GM04504 (cell line): ENCODE data around the gene UBE2QL1.

Experiments
- DNase-seq: peaks from one replicate; pipeline ENCODE4 v3.0.0-alpha.2; 2012; ENCODE audit warnings: low read depth

UBE2QL1 gene

GRCh38 chr5:6455571-6456200 lies 7.0 kb downstream of the UBE2QL1 start:
- DNase-seq: no peak

- DNase-seq: no peak
Observed at GRCh38 chr5:6456766-6457370, 8.2 kb downstream of the UBE2QL1 start.

GRCh38 chr5:6457592-6457991 lies 8.9 kb downstream of the UBE2QL1 start:
- DNase-seq: no peak

GRCh38 chr5:6458833-6459232 lies 10.2 kb downstream of the UBE2QL1 start:
- DNase-seq: no peak

GRCh38 chr5:6459896-6460295 lies 11.2 kb downstream of the UBE2QL1 start:
- DNase-seq: no peak

GRCh38 chr5:6461006-6461405 lies 12.3 kb downstream of the UBE2QL1 start:
- DNase-seq: no peak

- DNase-seq: no peak
Observed at GRCh38 chr5:6461793-6462650, 13.4 kb downstream of the UBE2QL1 start.

- DNase-seq: no peak
Observed at GRCh38 chr5:6462671-6463070, 14.0 kb downstream of the UBE2QL1 start.

GRCh38 chr5:6464441-6464840 lies 15.8 kb downstream of the UBE2QL1 start:
- DNase-seq: no peak

GRCh38 chr5:6465831-6466790 lies 17.5 kb downstream of the UBE2QL1 start:
- DNase-seq: no peak

- DNase-seq: no peak
Observed at GRCh38 chr5:6466975-6467567, 18.4 kb downstream of the UBE2QL1 start.

- no peak for DNase-seq
Observed at GRCh38 chr5:6467591-6467990, 18.9 kb downstream of the UBE2QL1 start.

GRCh38 chr5:6468104-6468503 lies 19.4 kb downstream of the UBE2QL1 start:
- no peak for DNase-seq

GRCh38 chr5:6468870-6469269 lies 20.2 kb downstream of the UBE2QL1 start:
- no peak for DNase-seq

- no peak for DNase-seq
Observed at GRCh38 chr5:6469836-6470235, 21.2 kb downstream of the UBE2QL1 start.

GRCh38 chr5:6470672-6471071 lies 22.0 kb downstream of the UBE2QL1 start:
- no peak for DNase-seq

- no peak for DNase-seq
Observed at GRCh38 chr5:6471252-6471651, 22.6 kb downstream of the UBE2QL1 start.

- no peak for DNase-seq
Observed at GRCh38 chr5:6472792-6473191, 24.1 kb downstream of the UBE2QL1 start.

GRCh38 chr5:6473284-6473683 lies 24.6 kb downstream of the UBE2QL1 start:
- no peak for DNase-seq

GRCh38 chr5:6475626-6476312 lies 27.1 kb downstream of the UBE2QL1 start:
- no peak for DNase-seq

- no peak for DNase-seq
Observed at GRCh38 chr5:6476313-6476661, 27.6 kb downstream of the UBE2QL1 start.
